ENCODE results near the gene ZNF385C.
A peak's percentile ranks its signal among the peaks of the same experiment; 100 is the strongest.
"Not testable (repeated sequence)": the region's sequence is repeated elsewhere in the genome, so short reads cannot be mapped to it uniquely, and the experiment has no call there.

The ZNF385C gene

GRCh38 chr17:42042598-42043319 is 55.5 kb downstream of the ZNF385C start:
- no peak for DNase-seq

DNA sequence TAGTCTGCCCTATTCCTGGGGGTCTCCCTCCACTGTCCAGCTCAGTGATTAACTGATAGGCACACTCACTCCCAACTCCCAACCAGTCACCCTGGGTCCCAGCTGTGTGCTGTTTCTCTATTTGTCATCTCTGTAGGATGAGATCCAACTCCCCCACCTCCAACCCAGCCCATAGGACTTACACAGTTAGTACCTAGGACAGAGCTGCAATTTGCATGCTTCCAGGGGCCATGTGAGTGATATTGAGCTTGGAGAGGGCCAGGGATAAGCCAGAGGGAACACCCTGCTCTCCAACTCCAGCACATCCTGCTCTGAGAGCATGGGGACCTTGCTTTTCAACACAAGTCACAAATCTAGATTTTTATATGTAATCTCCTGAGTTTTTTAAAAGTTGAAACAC is 56.7 kb downstream of the ZNF385C start:
- DNase-seq: no peak

DNA sequence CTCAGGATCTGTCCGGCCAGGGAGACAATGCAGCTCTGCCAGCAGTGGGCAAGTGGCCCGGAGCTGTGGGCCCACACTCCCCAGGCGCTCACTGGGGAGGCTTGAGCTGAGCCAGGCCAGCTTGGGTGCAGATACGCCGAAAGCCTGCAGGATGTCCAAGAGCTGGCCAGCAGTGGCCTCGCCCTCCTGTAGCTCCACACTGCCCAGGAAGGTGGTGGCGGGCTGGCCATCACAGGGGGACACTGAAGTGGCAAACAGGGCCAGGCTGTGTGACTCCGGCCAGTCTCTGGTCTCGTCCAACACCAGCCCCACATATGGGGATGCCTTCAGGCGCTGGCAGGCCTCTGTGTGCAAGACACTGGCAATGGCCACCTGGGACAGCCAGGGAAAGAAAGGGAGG is 57.5 kb downstream of the ZNF385C start:
- no peak for DNase-seq

DNA sequence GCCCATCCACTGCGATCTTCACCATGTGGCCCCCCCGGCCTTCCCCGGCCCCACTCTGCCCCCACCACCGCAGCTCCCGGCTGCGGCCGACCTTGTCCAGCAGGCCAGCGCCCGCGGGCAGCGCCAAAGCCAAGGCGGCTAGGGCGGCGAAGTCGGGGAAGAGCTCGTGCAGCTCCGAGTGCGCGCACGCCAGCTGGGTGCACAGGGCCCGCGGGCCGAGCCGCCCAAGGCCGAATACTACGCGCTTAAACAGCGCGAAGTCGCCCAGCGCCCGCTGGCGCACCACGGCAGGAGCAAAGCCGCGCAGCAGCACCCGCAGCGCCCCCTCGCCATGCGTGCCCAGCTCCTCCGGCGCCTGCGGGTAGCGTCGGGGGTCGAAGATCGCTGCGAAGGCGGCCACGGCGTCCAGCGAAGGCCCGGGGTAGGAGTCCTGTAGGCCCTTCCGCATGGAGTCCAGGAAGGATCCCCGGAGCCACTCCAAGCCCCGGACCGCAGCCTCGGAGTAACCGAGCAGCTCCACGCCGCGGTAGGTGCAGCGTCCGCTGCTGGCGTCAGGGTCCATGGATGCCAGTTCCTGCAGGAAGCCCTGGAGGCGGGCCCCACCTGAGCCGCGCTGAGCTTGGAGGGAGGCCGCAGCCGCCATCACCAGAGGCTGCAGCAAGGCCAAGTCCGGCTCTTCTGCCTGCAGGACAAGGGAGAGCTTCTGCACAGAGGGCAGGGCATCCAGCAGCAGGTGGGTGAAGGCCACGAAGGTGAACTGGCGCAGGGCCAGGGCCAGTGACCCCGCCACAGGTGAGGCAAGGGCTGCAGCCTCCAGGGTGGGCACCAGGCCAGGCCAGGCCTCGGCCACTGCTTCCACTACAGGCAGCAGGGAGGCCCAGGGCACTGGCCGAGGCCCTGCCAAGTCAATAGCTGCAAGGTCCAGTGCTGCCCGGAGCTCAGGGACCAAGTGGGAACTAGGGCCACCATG is 58.2 kb downstream of the ZNF385C start:
- no peak for DNase-seq

- DNase-seq: no peak
These were observed 59.9 kb downstream of the ZNF385C start for GRCh38 chr17:42038221-42038973.

DNA sequence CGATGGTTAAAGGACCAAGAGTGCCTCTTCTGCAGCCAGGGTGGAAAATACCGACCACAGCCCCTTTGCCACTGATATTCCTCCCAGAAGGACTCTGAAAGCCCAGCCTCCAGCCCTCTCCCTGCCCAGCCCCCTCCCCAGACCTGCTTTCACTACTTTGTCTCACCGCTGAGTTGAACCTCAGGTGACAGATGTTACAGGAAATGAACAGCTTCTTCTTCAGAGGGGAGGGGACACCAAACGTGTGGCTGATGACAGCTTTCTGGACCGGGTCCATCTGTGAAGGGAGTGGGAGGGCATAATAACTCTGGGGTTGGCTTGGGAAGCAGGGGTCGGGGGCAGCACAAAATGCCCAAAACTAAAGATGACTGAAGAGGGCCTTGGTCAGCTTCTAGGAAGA is 64.2 kb downstream of the ZNF385C start:
- no peak for DNase-seq

GRCh38 chr17:42031584-42031983 is 66.7 kb downstream of the ZNF385C start:
- no peak for DNase-seq

GRCh38 chr17:42028791-42029127 is 69.5 kb downstream of the ZNF385C start:
- no peak for DNase-seq

GRCh38 chr17:42027961-42028790 is 70.1 kb downstream of the ZNF385C start:
- no peak for DNase-seq

GRCh38 chr17:42027590-42027889 is 70.7 kb downstream of the ZNF385C start:
- no peak for DNase-seq

- no peak for DNase-seq
These were observed 71.2 kb downstream of the ZNF385C start for GRCh38 chr17:42026857-42027589.

DNA sequence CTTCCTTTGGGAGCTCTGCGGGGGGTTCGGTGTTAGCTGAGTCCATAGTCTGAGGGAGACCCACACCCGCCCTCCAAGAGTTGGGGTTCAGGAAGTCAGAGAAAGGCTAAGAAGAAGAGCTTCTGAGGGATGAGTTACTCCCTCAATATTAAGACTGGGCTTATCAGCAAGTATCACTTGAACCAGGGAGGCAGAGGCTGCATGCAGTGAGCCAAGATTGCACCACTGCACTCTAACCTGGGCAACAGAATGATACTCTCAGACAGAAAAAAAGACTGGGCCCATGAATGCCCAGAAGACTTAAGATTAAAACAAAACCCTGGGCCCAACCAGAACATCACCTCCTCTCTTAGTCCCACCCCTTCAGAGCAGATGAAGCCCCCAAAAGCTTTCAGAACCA is 72.3 kb downstream of the ZNF385C start:
- DNase-seq: no peak

- DNase-seq: no peak
These were observed 73.1 kb downstream of the ZNF385C start for GRCh38 chr17:42025191-42025579.

DNA sequence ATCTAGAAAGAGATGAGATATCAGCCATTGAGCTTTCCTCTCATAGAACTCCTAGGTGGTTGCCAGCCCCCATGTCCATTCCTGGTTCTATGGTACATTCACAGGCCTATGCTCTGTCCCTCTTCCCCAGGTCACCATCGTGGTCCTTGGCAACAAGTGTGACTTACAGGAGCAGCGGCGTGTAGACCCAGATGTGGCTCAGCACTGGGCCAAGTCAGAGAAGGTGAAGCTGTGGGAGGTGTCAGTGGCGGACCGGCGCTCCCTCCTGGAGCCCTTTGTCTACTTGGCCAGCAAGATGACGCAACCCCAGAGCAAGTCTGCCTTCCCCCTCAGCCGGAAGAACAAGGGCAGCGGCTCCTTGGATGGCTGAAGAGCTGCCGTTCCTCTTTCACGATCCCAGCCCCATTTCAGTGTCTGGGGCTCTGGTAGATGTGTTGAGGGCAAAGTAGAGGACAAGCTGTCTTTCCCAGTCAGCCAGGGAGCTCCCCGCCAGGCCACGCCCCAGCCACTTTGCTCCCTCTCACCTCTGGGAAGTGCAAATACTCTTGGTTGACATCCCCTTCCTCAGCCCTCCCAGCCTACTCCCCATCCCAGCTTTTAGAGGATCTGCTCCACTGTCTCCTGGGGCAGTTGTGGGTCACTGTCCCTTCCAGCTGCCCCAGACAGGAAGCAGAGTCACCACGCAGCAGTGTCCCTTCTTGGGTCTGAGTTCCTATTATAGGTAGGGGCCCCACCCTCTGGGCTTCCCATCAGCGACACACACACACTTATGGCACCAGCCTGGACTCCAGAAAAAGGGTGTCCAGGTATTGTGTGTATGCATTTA is 74.5 kb downstream of the ZNF385C start:
- DNase-seq: peak in 1 of 2 donors; percentile 59

DNA sequence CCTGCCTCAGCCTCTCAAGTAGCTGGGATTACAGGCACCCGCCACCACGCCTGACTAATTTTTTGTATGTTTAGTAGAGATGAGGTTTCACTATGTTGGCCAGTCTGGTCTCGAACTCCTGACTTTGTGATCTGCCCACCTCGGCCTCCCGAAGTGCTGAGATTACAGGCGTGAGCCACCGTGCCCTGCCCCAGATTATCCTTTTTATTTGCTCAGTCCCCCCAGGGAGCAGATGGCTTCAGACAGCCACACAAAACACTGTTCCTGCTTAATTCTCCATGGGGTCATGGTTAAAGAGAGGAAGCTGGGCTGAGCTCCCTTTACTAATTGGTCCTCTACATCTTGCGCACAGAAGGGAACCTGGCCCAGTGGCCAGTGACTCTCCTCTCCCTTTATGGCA is 77.4 kb downstream of the ZNF385C start:
- not testable (repeated sequence) for DNase-seq

DNA sequence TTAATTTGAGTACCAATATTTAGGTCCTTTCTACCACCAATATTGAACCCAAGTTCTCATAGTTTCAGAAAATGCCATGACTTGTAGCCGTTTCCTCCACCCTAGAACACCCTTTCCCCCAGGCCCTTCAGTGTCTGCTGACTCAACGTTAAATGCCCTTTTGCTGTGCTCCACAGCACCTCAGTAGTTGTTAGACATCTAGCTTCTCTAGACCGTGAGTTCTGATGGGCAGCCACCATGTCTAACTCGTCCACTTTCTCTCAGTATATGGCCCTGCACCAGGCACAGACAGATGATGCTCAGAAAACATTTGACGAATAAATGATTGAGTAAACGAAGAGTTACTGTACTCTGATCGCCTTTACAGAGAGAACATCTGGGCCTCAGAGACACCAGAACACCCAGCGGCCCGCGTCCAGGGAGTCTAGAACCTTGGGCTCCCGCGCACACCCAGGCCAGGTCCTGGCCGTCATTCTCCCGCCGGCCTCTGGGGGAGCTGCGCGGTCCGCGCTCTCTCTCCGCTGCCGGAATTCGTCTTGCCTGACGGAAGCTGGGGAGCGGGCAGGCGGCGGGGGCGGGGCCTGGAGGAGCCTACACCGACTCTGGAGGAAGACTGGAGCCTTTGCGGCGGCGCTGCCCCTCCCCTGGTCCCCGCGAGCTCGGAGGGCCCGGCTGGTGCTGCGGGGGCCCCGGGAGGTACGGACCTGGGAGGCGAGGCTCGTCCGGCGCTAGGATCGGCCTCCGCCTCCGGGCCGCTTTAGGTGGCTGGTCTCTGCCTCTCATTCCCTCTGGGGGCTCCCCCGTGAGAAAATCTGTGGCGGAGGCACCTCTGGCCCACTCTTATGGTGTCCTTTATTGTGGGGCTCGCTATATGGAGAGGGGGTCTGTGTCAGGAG is 78.5 kb downstream of the ZNF385C start, which contains the start of gene NKIRAS2:
TSS of gene NKIRAS2 (plus strand) at position 582 of the 896 bp plus-strand sequence. CDS start 1,488 bp downstream, outside the sequence.
- DNase-seq: peak; percentile 93 to 94

- DNase-seq: no peak
These were observed 79.3 kb downstream of the ZNF385C start for GRCh38 chr17:42018988-42019387.

GRCh38 chr17:42018339-42018738 is 79.9 kb downstream of the ZNF385C start:
- DNase-seq: no peak

DNA sequence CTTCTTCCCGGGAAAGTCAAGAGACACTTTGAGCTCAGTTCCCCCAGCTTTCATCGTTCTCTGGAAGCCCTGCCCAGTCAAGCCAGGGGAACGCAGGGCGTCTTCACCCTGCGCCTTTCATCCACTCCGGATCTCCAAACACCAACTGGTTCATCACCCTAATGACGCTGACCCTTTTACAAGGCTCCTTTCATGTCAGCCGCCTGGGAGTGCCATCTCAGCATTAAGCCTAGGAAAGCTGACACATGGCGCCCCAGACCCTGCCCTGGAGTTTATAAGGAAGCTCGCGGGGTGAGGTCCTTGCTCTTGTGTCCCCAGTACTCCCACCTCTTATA is 80.4 kb downstream of the ZNF385C start:
- DNase-seq: no peak
